ENCODE measurements around the gene GTPBP1.

Gene GTPBP1

DNA sequence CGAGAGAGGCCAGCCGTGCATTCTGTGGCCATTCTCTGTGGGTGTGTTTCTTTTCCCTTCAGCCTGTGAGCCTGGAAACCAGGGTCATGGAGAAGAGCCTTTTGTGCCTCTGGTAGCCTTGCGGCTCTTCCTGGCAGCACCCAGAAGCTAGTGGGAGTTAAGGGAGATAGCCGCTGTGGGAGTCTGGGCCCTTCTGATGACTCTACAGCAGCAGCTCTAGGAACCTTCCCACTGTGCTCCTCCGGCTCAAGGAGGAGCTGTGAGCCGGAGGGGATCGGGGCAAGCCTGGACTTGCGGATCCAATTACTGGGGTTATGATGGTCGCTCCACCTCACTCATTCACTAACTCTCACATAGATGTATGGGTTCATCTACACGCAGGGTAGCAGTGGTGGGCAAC is 10.5 kb downstream of the GTPBP1 start:
- TF ChIP-seq CTCF (IDR thresholded peaks at IDR 0.05; ENCODE audit: borderline replicate concordance, insufficient read depth, low read depth, low read length), result no peak
- no peak overlapping the region for H3K4me3 ChIP-seq (ENCODE audit: low read depth, low read length)

GRCh38 chr22:38716826-38717225 is 11.1 kb downstream of the GTPBP1 start:
- no peak overlapping the region for H3K4me3 ChIP-seq (ENCODE audit: low read depth, low read length)
- no peak for TF ChIP-seq CTCF (IDR thresholded peaks at IDR 0.05; ENCODE audit: borderline replicate concordance, insufficient read depth, low read depth, low read length)

DNA sequence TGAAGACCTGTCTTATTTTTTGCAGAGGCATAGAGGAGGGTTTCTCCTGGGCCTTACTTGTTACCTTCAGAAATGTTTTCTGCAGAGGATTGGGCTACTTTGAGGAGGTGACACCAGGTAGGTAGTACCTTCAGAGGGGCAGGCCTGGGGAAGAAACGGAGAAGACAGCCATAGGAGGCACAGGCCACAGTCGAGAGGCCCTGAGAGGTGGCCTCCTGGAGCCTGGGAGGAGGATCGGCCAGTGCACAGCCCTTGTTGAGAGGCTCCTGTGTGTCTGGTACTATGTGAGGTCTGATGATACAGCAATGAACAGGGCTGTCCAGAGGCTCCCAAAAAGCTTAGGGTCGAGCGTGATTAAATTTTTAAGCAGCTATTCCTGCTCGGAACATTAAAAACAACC is 11.5 kb downstream of the GTPBP1 start:
- no peak for TF ChIP-seq CTCF (IDR thresholded peaks at IDR 0.05; ENCODE audit: borderline replicate concordance, insufficient read depth, low read depth, low read length)
- no peak overlapping the region for H3K4me3 ChIP-seq (ENCODE audit: low read depth, low read length)

- TF ChIP-seq CTCF (IDR thresholded peaks at IDR 0.05; ENCODE audit: borderline replicate concordance, insufficient read depth, low read depth, low read length), result no peak
- no peak overlapping the region for H3K4me3 ChIP-seq (ENCODE audit: low read depth, low read length)
Measured at GRCh38 chr22:38718414-38718813, 12.7 kb downstream of the GTPBP1 start.

DNA sequence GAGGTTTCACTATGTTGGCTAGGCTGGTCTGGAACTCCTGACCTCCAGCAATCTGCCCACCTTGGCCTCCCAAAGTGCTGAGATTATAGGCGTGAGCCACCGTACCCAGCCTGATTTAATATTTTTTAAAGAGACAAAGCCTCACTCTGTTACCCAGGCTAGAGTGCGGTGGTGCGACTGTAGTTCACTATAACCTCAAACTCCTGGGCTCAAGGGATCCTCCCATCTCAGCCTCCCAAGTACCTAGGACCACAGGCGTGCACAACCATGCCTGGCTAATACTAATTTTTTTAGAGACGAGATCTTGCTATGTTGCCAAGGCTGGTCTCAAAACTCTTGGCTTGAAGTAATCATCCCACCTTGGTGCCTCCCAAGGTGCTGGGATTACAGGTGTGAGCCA is 13.5 kb downstream of the GTPBP1 start:
- no peak overlapping the region for H3K4me3 ChIP-seq (ENCODE audit: low read depth, low read length)
- TF ChIP-seq CTCF (IDR thresholded peaks at IDR 0.05; ENCODE audit: borderline replicate concordance, insufficient read depth, low read depth, low read length), result no peak

- no peak for TF ChIP-seq CTCF (IDR thresholded peaks at IDR 0.05; ENCODE audit: borderline replicate concordance, insufficient read depth, low read depth, low read length)
- H3K4me3 ChIP-seq (ENCODE audit: low read depth, low read length), result no peak overlapping the region
Measured at GRCh38 chr22:38720350-38720749, 14.6 kb downstream of the GTPBP1 start.

DNA sequence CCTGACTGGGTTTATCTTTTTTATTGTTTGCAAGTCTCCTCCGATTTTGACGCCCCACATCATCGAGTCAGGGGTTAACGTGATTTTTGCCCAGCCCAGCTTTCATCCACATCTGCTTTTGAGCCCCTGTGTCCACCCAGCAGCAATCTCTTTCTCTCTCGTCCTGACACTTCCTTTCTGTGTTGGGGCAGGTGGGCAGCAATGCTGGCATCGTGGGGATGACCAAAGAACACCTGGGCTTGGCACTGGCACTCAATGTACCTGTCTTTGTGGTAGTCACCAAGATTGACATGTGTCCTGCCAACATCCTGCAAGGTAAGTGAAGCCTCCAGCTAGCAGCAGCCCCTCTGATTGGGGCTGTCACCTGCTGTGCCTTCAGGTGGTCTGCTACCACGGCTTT is 15.8 kb downstream of the GTPBP1 start:
- no peak overlapping the region for H3K4me3 ChIP-seq (ENCODE audit: low read depth, low read length)
- TF ChIP-seq CTCF (IDR thresholded peaks at IDR 0.05; ENCODE audit: borderline replicate concordance, insufficient read depth, low read depth, low read length), result no peak
